ENCODE data around the gene LEAP2.

The LEAP2 gene

DNA sequence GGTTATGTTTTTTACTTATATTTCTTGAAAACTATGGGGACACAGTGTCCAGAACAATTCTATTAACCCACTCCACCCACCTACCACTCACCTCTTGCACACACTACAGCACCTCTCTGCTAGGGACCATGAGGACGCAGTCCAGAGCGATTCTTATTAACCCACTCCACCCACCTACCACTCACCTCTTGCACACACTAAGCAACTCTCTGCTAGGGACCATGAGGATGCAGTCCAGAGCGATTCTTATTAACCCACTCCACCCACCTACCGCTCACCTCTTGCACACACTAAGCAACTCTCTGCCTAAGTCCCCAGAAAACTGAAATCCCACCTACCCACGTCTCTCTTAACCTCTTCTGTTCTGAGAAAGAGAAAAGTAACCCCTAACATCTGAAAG lies 40.9 kb upstream of the LEAP2 start:
- H3K4me3 ChIP-seq (ENCODE audit: low read depth, low read length), result no peak overlapping the region
- TF ChIP-seq POLR2A (IDR thresholded peaks at IDR 0.05; ENCODE audit: extremely low read depth, insufficient read length) (no peak), CTCF (IDR thresholded peaks at IDR 0.05; ENCODE audit: low read depth, low read length) (no peak), MYC (IDR thresholded peaks at IDR 0.05; ENCODE audit: low read depth, low read length) (no peak), MAX (IDR thresholded peaks at IDR 0.05; ENCODE audit: low read depth, low read length) (no peak)
- no peak for DNase-seq (ENCODE audit: low read depth)

GRCh38 chr5:132834057-132834456 lies 39.4 kb upstream of the LEAP2 start:
- no peak for DNase-seq (ENCODE audit: low read depth)
- TF ChIP-seq MAX (IDR thresholded peaks at IDR 0.05; ENCODE audit: low read depth, low read length) (no peak), POLR2A (IDR thresholded peaks at IDR 0.05; ENCODE audit: extremely low read depth, insufficient read length) (no peak), CTCF (IDR thresholded peaks at IDR 0.05; ENCODE audit: low read depth, low read length) (no peak), MYC (IDR thresholded peaks at IDR 0.05; ENCODE audit: low read depth, low read length) (no peak)
- no peak overlapping the region for H3K4me3 ChIP-seq (ENCODE audit: low read depth, low read length)

GRCh38 chr5:132836852-132837251 lies 36.6 kb upstream of the LEAP2 start:
- no peak for DNase-seq (ENCODE audit: low read depth)
- no peak for TF ChIP-seq MYC (IDR thresholded peaks at IDR 0.05; ENCODE audit: low read depth, low read length)
- TF ChIP-seq CTCF (IDR thresholded peaks at IDR 0.05; ENCODE audit: low read depth, low read length), result no peak
- TF ChIP-seq POLR2A (IDR thresholded peaks at IDR 0.05; ENCODE audit: extremely low read depth, insufficient read length), result no peak
- no peak for TF ChIP-seq MAX (IDR thresholded peaks at IDR 0.05; ENCODE audit: low read depth, low read length)
- no peak overlapping the region for H3K4me3 ChIP-seq (ENCODE audit: low read depth, low read length)

- TF ChIP-seq CTCF (IDR thresholded peaks at IDR 0.05; ENCODE audit: low read depth, low read length) (no peak), POLR2A (IDR thresholded peaks at IDR 0.05; ENCODE audit: extremely low read depth, insufficient read length) (no peak), MYC (IDR thresholded peaks at IDR 0.05; ENCODE audit: low read depth, low read length) (no peak), MAX (IDR thresholded peaks at IDR 0.05; ENCODE audit: low read depth, low read length) (no peak)
- no peak overlapping the region for H3K4me3 ChIP-seq (ENCODE audit: low read depth, low read length)
- DNase-seq (ENCODE audit: low read depth), result peak; percentile 29
These were observed 35.6 kb upstream of the LEAP2 start for GRCh38 chr5:132837868-132838267.

- no peak for DNase-seq (ENCODE audit: low read depth)
- TF ChIP-seq CTCF (IDR thresholded peaks at IDR 0.05; ENCODE audit: low read depth, low read length), result no peak
- no peak for TF ChIP-seq MYC (IDR thresholded peaks at IDR 0.05; ENCODE audit: low read depth, low read length)
- TF ChIP-seq POLR2A (IDR thresholded peaks at IDR 0.05; ENCODE audit: extremely low read depth, insufficient read length), result no peak
- no peak for TF ChIP-seq MAX (IDR thresholded peaks at IDR 0.05; ENCODE audit: low read depth, low read length)
- no peak overlapping the region for H3K4me3 ChIP-seq (ENCODE audit: low read depth, low read length)
These were observed 34.8 kb upstream of the LEAP2 start for GRCh38 chr5:132838516-132839282.
